IMR-90 (cell line): ENCODE data around the gene FGGY. TPM values are rescaled to one million over a fixed set of nuclear protein-coding genes. Genes with fewer than 3 reads are reported as not detected.
A peak's percentile ranks its signal among the peaks of the same experiment; 100 is the strongest.

Experiments used
- ATAC-seq: fragments of 200-7000 bp; cut with Tn5 transposase; 2 replicates; pipeline ENCODE4 v1.9.1; 2020; ENCODE audit warnings: low read depth, mild to moderate bottlenecking, moderate library complexity
- BruUV-seq: library from RNA; stranded (reverse); fragments of 400-500 nt; replicated peaks from 2 replicates; lab custom pipeline; 2021; lab: Mats Ljungman, UMichigan
- CTCF ChIA-PET: fragments of 300-600 bp; formaldehyde crosslinking; extraction: SDS; loops from one replicate; lab custom pipeline; 2021; ENCODE audit warnings: antibody characterized with exemption; lab: Yijun Ruan, JAX
- POLR2A ChIA-PET: fragments of 300-600 bp; sonication (Branson Sonifier 250); formaldehyde crosslinking; loops from one replicate; lab custom pipeline; 2022; ENCODE audit warnings: antibody characterized with exemption; ENCODE audit not compliant: unreplicated experiment; lab: Charles Lee
- DNase-seq: peaks from one replicate; pipeline ENCODE4 v3.0.0; 2013
- H2AFZ ChIP-seq: replicated peaks from 2 replicates; pipeline ENCODE3; 2013; ENCODE audit warnings: low read length, mild to moderate bottlenecking; ENCODE audit not compliant: poor library complexity
- H2AK5ac ChIP-seq: 2 replicates; pipeline ENCODE4 v1.6.1; 2013; ENCODE audit warnings: low read depth, low read length, inconsistent platforms
- H2AK9ac ChIP-seq: replicated peaks from 2 replicates; pipeline ENCODE3; 2013; ENCODE audit warnings: mild to moderate bottlenecking, low read depth, low read length, moderate library complexity; ENCODE audit not compliant: poor library complexity
- H2BK120ac ChIP-seq: 2 replicates; pipeline ENCODE4 v1.6.1; 2013; ENCODE audit warnings: low read depth, low read length, inconsistent platforms
- H2BK15ac ChIP-seq: 3 replicates; pipeline ENCODE4 v1.6.1; 2013; ENCODE audit warnings: low read depth, low read length, inconsistent platforms
- H2BK20ac ChIP-seq: 2 replicates; pipeline ENCODE4 v1.6.1; 2013; ENCODE audit warnings: low read depth, mild to moderate bottlenecking, inconsistent platforms, low read length, moderate library complexity
- H2BK5ac ChIP-seq: 2 replicates; pipeline ENCODE4 v1.6.1; 2013; ENCODE audit warnings: mild to moderate bottlenecking, low read depth, low read length, inconsistent platforms; ENCODE audit not compliant: poor library complexity, severe bottlenecking
- H3K14ac ChIP-seq: replicated peaks from 2 replicates; pipeline ENCODE4 v1.6.1; 2013; ENCODE audit warnings: low read depth, low read length, inconsistent platforms
- H3K18ac ChIP-seq: 2 replicates; pipeline ENCODE4 v1.6.1; 2013; ENCODE audit warnings: low read depth, low read length, control low read depth
- H3K23ac ChIP-seq: 2 replicates; pipeline ENCODE4 v1.6.1; 2013; ENCODE audit warnings: low read depth, low read length, inconsistent platforms
- H3K27ac ChIP-seq: 2 replicates; pipeline ENCODE4 v1.5.1; 2013; ENCODE audit warnings: mild to moderate bottlenecking, control low read depth, low read length; ENCODE audit not compliant: insufficient read depth
- H3K27me3 ChIP-seq: 2 replicates; pipeline ENCODE4 v1.6.1; 2013; ENCODE audit warnings: low read length; ENCODE audit not compliant: control insufficient read depth, insufficient read depth
- H3K36me3 ChIP-seq: 2 replicates; pipeline ENCODE4 v1.6.1; 2013; ENCODE audit warnings: low read length, mixed read lengths; ENCODE audit not compliant: control insufficient read depth, insufficient read depth
- H3K4ac ChIP-seq: 2 replicates; pipeline ENCODE4 v1.6.1; 2013; ENCODE audit warnings: low read depth, low read length, inconsistent platforms
- H3K4me1 ChIP-seq: 2 replicates; pipeline ENCODE4 v1.6.1; 2013; ENCODE audit warnings: low read length, mixed read lengths; ENCODE audit not compliant: control insufficient read depth, insufficient read depth
- H3K4me2 ChIP-seq: 2 replicates; pipeline ENCODE4 v1.6.1; 2013; ENCODE audit warnings: low read depth, mild to moderate bottlenecking, control low read depth, low read length, moderate library complexity
- H3K4me3 ChIP-seq: 2 replicates; pipeline ENCODE4 v1.5.1; 2013; ENCODE audit warnings: low read depth, mild to moderate bottlenecking, control low read depth, low read length, moderate library complexity; ENCODE audit not compliant: insufficient read depth
- H3K56ac ChIP-seq: 2 replicates; pipeline ENCODE4 v1.6.1; 2013; ENCODE audit warnings: low read length, inconsistent platforms; ENCODE audit not compliant: insufficient read depth; ENCODE audit errors: extremely low read depth
- H3K79me1 ChIP-seq, 2 experiments: 2 replicates each; pipeline ENCODE4 v1.6.1; 2013; ENCODE audit warnings: low read length in 2 of 2, inconsistent platforms in 1 of 2, low read depth in 1 of 2
- H3K9ac ChIP-seq: 2 replicates; pipeline ENCODE4 v1.6.1; 2013; ENCODE audit warnings: low read depth, low read length, control low read depth
- H3K9me1 ChIP-seq: 2 replicates; pipeline ENCODE4 v1.6.1; 2013; ENCODE audit warnings: low read length, inconsistent platforms; ENCODE audit not compliant: insufficient read depth
- H3K9me3 ChIP-seq: 2 replicates; pipeline ENCODE4 v1.6.1; 2013; ENCODE audit warnings: low read length; ENCODE audit not compliant: control insufficient read depth, insufficient read depth
- H4K20me1 ChIP-seq: 2 replicates; pipeline ENCODE4 v1.6.1; 2013; ENCODE audit warnings: low read length, inconsistent platforms; ENCODE audit not compliant: insufficient read depth
- H4K5ac ChIP-seq: 2 replicates; pipeline ENCODE4 v1.6.1; 2013; ENCODE audit warnings: mild to moderate bottlenecking, low read depth, low read length, control low read depth
- H4K8ac ChIP-seq, 2 experiments: 2 replicates each; pipeline ENCODE4 v1.6.1; 2013; ENCODE audit warnings: low read depth in 2 of 2, low read length in 2 of 2, control low read depth in 1 of 2, inconsistent platforms in 1 of 2
- H4K91ac ChIP-seq: 2 replicates; pipeline ENCODE4 v1.6.1; 2013; ENCODE audit warnings: low read depth, low read length, inconsistent platforms; ENCODE audit not compliant: insufficient read depth
- BHLHE40 ChIP-seq: fragments of 150-350 bp; IDR thresholded peaks from 2 replicates; pipeline ENCODE4 v1.6.1; 2016; ENCODE audit warnings: mild to moderate bottlenecking, low read depth, low read length
- CEBPB ChIP-seq: IDR thresholded peaks from 2 replicates; pipeline ENCODE4 v1.6.1; 2012; ENCODE audit warnings: low read depth, low read length, improper control_type of control experiment
- CHD1 ChIP-seq: IDR thresholded peaks from 2 replicates; pipeline ENCODE4 v1.6.1; 2012; ENCODE audit warnings: low read depth, low read length, improper control_type of control experiment
- ELK1 ChIP-seq: fragments of 150-350 bp; IDR thresholded peaks from 2 replicates; pipeline ENCODE4 v1.6.1; 2016; ENCODE audit warnings: low read depth, mild to moderate bottlenecking, low read length, moderate library complexity, borderline replicate concordance
- FOS ChIP-seq: fragments of 150-350 bp; IDR thresholded peaks from 2 replicates; pipeline ENCODE4 v1.6.1; 2016; ENCODE audit warnings: low read depth, low read length
- MAFK ChIP-seq: IDR thresholded peaks from 2 replicates; pipeline ENCODE4 v1.6.1; 2012; ENCODE audit warnings: low read depth, low read length, improper control_type of control experiment
- MAZ ChIP-seq: IDR thresholded peaks from 2 replicates; pipeline ENCODE4 v1.6.1; 2012; ENCODE audit warnings: low read depth, mild to moderate bottlenecking, low read length, improper control_type of control experiment, moderate library complexity, borderline replicate concordance
- MXI1 ChIP-seq: IDR thresholded peaks from 2 replicates; pipeline ENCODE4 v1.6.1; 2012; ENCODE audit warnings: low read depth, mild to moderate bottlenecking, low read length, moderate library complexity, borderline replicate concordance
- NFE2L2 ChIP-seq: fragments of 150-350 bp; IDR thresholded peaks from 2 replicates; pipeline ENCODE4 v1.6.1; 2016; ENCODE audit warnings: low read depth, mild to moderate bottlenecking, low read length
- POLR2A ChIP-seq: IDR thresholded peaks from 2 replicates; pipeline ENCODE4 v1.6.1; 2012; ENCODE audit warnings: mild to moderate bottlenecking, low read depth, low read length
- RAD21 ChIP-seq: IDR thresholded peaks from 2 replicates; pipeline ENCODE4 v1.6.1; 2012; ENCODE audit warnings: low read length, improper control_type of control experiment
- RFX5 ChIP-seq: IDR thresholded peaks from 2 replicates; pipeline ENCODE4 v1.8.0; 2012; ENCODE audit warnings: low read depth, mild to moderate bottlenecking, low read length, moderate library complexity
- SMC3 ChIP-seq: fragments of 150-350 bp; IDR thresholded peaks from 2 replicates; pipeline ENCODE4 v1.6.1; 2016; ENCODE audit warnings: low read depth, mild to moderate bottlenecking, antibody characterized with exemption, low read length, moderate library complexity
- WGBS, 2 experiments: methylation state at CpG; one replicate each; pipeline versions ENCODE4 v1.1.5 to v1.1.7; 2013; ENCODE audit warnings: missing lambda C conversion rate in 2 of 2; ENCODE audit not compliant: insufficient read length in 1 of 2; ENCODE audit errors: extremely low coverage in 2 of 2; 5-methylcytosine and 5-hydroxymethylcytosine counted together
- dilution Hi-C: fragments of 300-500 bp; cut with HindIII; formaldehyde crosslinking; loops from one replicate; pipeline ENCODE4 v1.14.3; 2018; ENCODE audit warnings: low sequenced_read_pairs; ENCODE audit not compliant: unreplicated experiment
- in situ Hi-C: fragments of 300-500 bp; cut with MboI; formaldehyde crosslinking; loops from 3 replicates; pipeline ENCODE4 v1.14.3; 2019; ENCODE audit warnings: low sequenced_read_pairs, inconsistent platforms, mixed read lengths
- intact Hi-C: fragments of 100-400 bp; cut with micrococcal nuclease; formaldehyde crosslinking; loops from 2 replicates; pipeline ENCODE4 v1.10.0; 2022
- polyA plus RNA-seq, 3 experiments: library from polyadenylated mRNA; depleted of rRNA; stranded (reverse); fragments of >200 nt; gene quantifications; 2 replicates each; pipeline ENCODE4 v1.2.3, GENCODE V29; 2012; ENCODE audit warnings: low replicate concordance in 1 of 3
- total RNA-seq: library from RNA; depleted of rRNA; stranded (reverse); fragments of >200 nt; gene quantifications from 2 replicates; pipeline ENCODE4 v1.2.3, GENCODE V29; 2012

The FGGY gene
- total and polyA plus RNA-seq, 2 of the 4 experiments (the other 2 are of a cell fraction): 5.6 to 14.0 TPM

- peaks cover 11% of the 10 kb centered on the region for H3K9me1 ChIP-seq
- H3K27ac ChIP-seq: no peak overlapping the region
- no peaks in the 10 kb centered on the region for H4K20me1 ChIP-seq
- H2AFZ ChIP-seq: no peak overlapping the region
- dilution Hi-C loops: no loop called here
- no peak overlapping the region for H2BK120ac ChIP-seq
- H3K56ac ChIP-seq: no peak overlapping the region
- no peak overlapping the region for H2BK5ac ChIP-seq
- CTCF ChIA-PET: no interaction called here
- no peak overlapping the region for H2BK15ac ChIP-seq
- no CpG with 5 or more reads among the region's 2 CpGs for WGBS, 2 experiments
- no peak overlapping the region for H3K4me3 ChIP-seq
- no peak overlapping the region; the same call in 1 of the 2 replicates for H3K14ac ChIP-seq
- no peak overlapping the region for H4K5ac ChIP-seq
- no peak overlapping the region for H3K23ac ChIP-seq
- TF ChIP-seq POLR2A (no peak), MXI1 (no peak), FOS (no peak), RFX5 (no peak), MAZ (no peak), ELK1 (no peak), SMC3 (no peak), BHLHE40 (no peak), CHD1 (no peak), MAFK (no peak), RAD21 (no peak), NFE2L2 (no peak), CEBPB (no peak)
- H3K27me3 ChIP-seq: no peaks in the 10 kb centered on the region
- H3K9ac ChIP-seq: no peak overlapping the region
- H3K9me3 ChIP-seq: no peaks in the 10 kb centered on the region
- ATAC-seq (no peak), DNase-seq (no peak)
- H4K8ac ChIP-seq: no peak overlapping the region
- H3K79me1 ChIP-seq: no peaks in the 10 kb centered on the region
- intact Hi-C loops: no loop called here
- peak overlapping the region; percentile 43; the same call in 1 of the 2 replicates for H3K4ac ChIP-seq
- H3K4me1 ChIP-seq: peaks cover 17% of the 10 kb centered on the region
- H2AK5ac ChIP-seq: no peak overlapping the region
- H4K91ac ChIP-seq: no peak overlapping the region
- POLR2A ChIA-PET: no interaction called here
- no peak overlapping the region for H3K4me2 ChIP-seq
- in situ Hi-C loops: no loop called here
- no peaks in the 10 kb centered on the region for H3K36me3 ChIP-seq
- no peak overlapping the region for H3K18ac ChIP-seq
- no peak overlapping the region for H2AK9ac ChIP-seq
- no TSS peak for BruUV-seq
- H2BK20ac ChIP-seq: no peak overlapping the region
These were observed 296.0 kb downstream of the FGGY start for GRCh38 chr1:59592924-59593323.
